ENCODE data around the gene ANKRD40. TPM values are rescaled to one million over a fixed set of nuclear protein-coding genes. Genes with fewer than 3 reads are reported as not detected.

The ANKRD40 gene
- total and polyA plus RNA-seq, 5 donors from 2014 or later = 3.8 to 24.0 (median 4.6) TPM

Other genes with a start within 250 kb of the ANKRD40 start
- not detected for gene CHAD, start 239.0 kb downstream of the ANKRD40 start, total RNA-seq
- gene CHAD, start 239.0 kb downstream of the ANKRD40 start, polyA plus RNA-seq = not detected
- 45.3 TPM for gene RSAD1, start 229.1 kb downstream of the ANKRD40 start, total RNA-seq
- 10 to 100 TPM; 43.3 to 53.4 (median 46.1) TPM for gene RSAD1, start 229.1 kb downstream of the ANKRD40 start, polyA plus RNA-seq
- 5.7 TPM for gene MYCBPAP, start 199.5 kb downstream of the ANKRD40 start, total RNA-seq
- 1 to 10 TPM in 2 of 4 donors, under 1 TPM in 2; 0.50 to 1.6 (median 0.89) TPM for gene MYCBPAP, start 199.5 kb downstream of the ANKRD40 start, polyA plus RNA-seq
- gene EPN3, start 175.2 kb downstream of the ANKRD40 start, total RNA-seq = not detected
- not detected for gene EPN3, start 175.2 kb downstream of the ANKRD40 start, polyA plus RNA-seq
- gene SPATA20, start 160.7 kb downstream of the ANKRD40 start, total RNA-seq = 26.8 TPM
- gene SPATA20, start 160.7 kb downstream of the ANKRD40 start, polyA plus RNA-seq = 10 to 100 TPM in 1 of 4 donors, 1 to 10 TPM in 3; 5.8 to 10.3 (median 6.5) TPM
- gene CACNA1G, start 147.2 kb downstream of the ANKRD40 start, total RNA-seq = 0.05 TPM
- gene CACNA1G, start 147.2 kb downstream of the ANKRD40 start, polyA plus RNA-seq = not detected
- gene ABCC3, start 73.0 kb downstream of the ANKRD40 start, total RNA-seq = 3.3 TPM
- gene ABCC3, start 73.0 kb downstream of the ANKRD40 start, polyA plus RNA-seq = under 1 TPM in 1 of 4 donors, not detected in 3; 0.02 TPM
- 143 TPM for gene LUC7L3, start 11.7 kb upstream of the ANKRD40 start, total RNA-seq
- 10 to 100 TPM; 44.9 to 54.0 (median 48.9) TPM for gene LUC7L3, start 11.7 kb upstream of the ANKRD40 start, polyA plus RNA-seq
- gene ANKRD40CL, start 59.6 kb upstream of the ANKRD40 start, total RNA-seq = not detected
- not detected for gene ANKRD40CL, start 59.6 kb upstream of the ANKRD40 start, polyA plus RNA-seq
- gene WFIKKN2, start 127.7 kb upstream of the ANKRD40 start, total RNA-seq = not detected
- not detected for gene WFIKKN2, start 127.7 kb upstream of the ANKRD40 start, polyA plus RNA-seq
- gene TOB1, start 158.4 kb upstream of the ANKRD40 start, total RNA-seq = 254 TPM
- gene TOB1, start 158.4 kb upstream of the ANKRD40 start, polyA plus RNA-seq = 10 to 100 TPM; 30.7 to 60.7 (median 36.3) TPM